ENCODE measurements around the gene SV2C.

DNA sequence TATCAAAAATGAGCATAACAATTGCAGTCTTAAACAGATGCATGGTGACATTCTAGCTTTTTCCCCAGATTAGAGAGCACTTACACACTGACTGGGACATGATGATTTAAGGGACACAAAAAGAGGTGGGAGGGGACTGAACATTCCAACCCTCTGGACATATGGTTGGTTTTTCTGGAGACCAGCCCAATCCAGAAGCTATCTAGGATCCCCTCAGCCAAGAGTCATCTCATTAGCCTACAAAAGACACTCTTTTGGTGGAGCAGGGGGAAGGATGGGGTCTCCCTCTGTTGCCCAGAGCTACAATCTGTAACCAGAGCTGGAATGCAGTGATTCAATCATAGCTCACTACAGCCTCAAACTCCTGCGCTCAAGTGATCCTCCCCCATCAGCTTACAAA, 222.6 kb downstream of the SV2C start:
- TF ChIP-seq, protein P1, sequence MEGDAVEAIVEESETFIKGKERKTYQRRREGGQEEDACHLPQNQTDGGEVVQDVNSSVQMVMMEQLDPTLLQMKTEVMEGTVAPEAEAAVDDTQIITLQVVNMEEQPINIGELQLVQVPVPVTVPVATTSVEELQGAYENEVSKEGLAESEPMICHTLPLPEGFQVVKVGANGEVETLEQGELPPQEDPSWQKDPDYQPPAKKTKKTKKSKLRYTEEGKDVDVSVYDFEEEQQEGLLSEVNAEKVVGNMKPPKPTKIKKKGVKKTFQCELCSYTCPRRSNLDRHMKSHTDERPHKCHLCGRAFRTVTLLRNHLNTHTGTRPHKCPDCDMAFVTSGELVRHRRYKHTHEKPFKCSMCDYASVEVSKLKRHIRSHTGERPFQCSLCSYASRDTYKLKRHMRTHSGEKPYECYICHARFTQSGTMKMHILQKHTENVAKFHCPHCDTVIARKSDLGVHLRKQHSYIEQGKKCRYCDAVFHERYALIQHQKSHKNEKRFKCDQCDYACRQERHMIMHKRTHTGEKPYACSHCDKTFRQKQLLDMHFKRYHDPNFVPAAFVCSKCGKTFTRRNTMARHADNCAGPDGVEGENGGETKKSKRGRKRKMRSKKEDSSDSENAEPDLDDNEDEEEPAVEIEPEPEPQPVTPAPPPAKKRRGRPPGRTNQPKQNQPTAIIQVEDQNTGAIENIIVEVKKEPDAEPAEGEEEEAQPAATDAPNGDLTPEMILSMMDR (IDR thresholded peaks at IDR 0.05), result no peak
- TF ChIP-seq EZH2 (IDR thresholded peaks at IDR 0.05) (no peak), EZH2phosphoT487 (IDR thresholded peaks at IDR 0.05) (no peak)
